GM18909 (cell line): ENCODE data around the gene CYP4F2.
"Not testable (repeated sequence)": the region's sequence is repeated elsewhere in the genome, so short reads cannot be mapped to it uniquely, and the experiment has no call there.

Source experiments
- ATAC-seq: cut with Tn5 transposase; IDR thresholded peaks from one replicate; pipeline ENCODE4 v1.9.1; 2021; ENCODE audit warnings: mild to moderate bottlenecking; ENCODE audit not compliant: unreplicated experiment, poor library complexity

Gene CYP4F2

GRCh38 chr19:15897738-15898276, at the start of gene CYP4F2:
CYP4F2 (minus strand) TSS chr19:15898074; CDS start chr19:15897611, 463 bp downstream.
- no peak for ATAC-seq

- no peak for ATAC-seq
Observed at GRCh38 chr19:15945301-15945700, 47.4 kb upstream of the CYP4F2 start.

GRCh38 chr19:15944401-15944800, 46.5 kb upstream of the CYP4F2 start:
- ATAC-seq, result no peak

- ATAC-seq, result no peak
Observed at GRCh38 chr19:15937771-15938170, 39.9 kb upstream of the CYP4F2 start.

GRCh38 chr19:15936950-15937349, 39.1 kb upstream of the CYP4F2 start:
- ATAC-seq, result no peak

GRCh38 chr19:15936173-15936572, 38.3 kb upstream of the CYP4F2 start:
- ATAC-seq, result no peak

- ATAC-seq, result no peak
Observed at GRCh38 chr19:15935167-15935702, 37.4 kb upstream of the CYP4F2 start.

GRCh38 chr19:15934332-15935078, 36.6 kb upstream of the CYP4F2 start, which contains the start of gene CYP4F11:
CYP4F11 (minus strand) TSS chr19:15934529; CDS start chr19:15934408, 121 bp downstream.
- ATAC-seq, result no peak

- ATAC-seq, result not testable (repeated sequence)
Observed at GRCh38 chr19:15933761-15934331, 36.0 kb upstream of the CYP4F2 start.

- ATAC-seq, result no peak
Observed at GRCh38 chr19:15928321-15928720, 30.4 kb upstream of the CYP4F2 start.

GRCh38 chr19:15926484-15926883, 28.6 kb upstream of the CYP4F2 start:
- no peak for ATAC-seq

GRCh38 chr19:15923702-15924101, 25.8 kb upstream of the CYP4F2 start:
- no peak for ATAC-seq

GRCh38 chr19:15922021-15922420, 24.1 kb upstream of the CYP4F2 start:
- no peak for ATAC-seq

- no peak for ATAC-seq
Observed at GRCh38 chr19:15919243-15919642, 21.4 kb upstream of the CYP4F2 start.

- no peak for ATAC-seq
Observed at GRCh38 chr19:15915109-15915508, 17.2 kb upstream of the CYP4F2 start.

GRCh38 chr19:15913830-15914229, 16.0 kb upstream of the CYP4F2 start:
- no peak for ATAC-seq

GRCh38 chr19:15913384-15913783, 15.5 kb upstream of the CYP4F2 start:
- ATAC-seq, result no peak

- no peak for ATAC-seq
Observed at GRCh38 chr19:15911599-15912235, 13.8 kb upstream of the CYP4F2 start.

- ATAC-seq, result no peak
Observed at GRCh38 chr19:15905026-15905425, 7.2 kb upstream of the CYP4F2 start.

- ATAC-seq, result not testable (repeated sequence)
Observed at GRCh38 chr19:15902898-15903297, 5.0 kb upstream of the CYP4F2 start.

- no peak for ATAC-seq
Observed at GRCh38 chr19:15902254-15902653, 4.4 kb upstream of the CYP4F2 start.
